Left renal cortex interstitium (tissue), 4 donors: ENCODE measurements around the gene MNT. TPM values are rescaled to one million over a fixed set of nuclear protein-coding genes. Genes with fewer than 3 reads are reported as not detected.

Experiments used
- DNase-seq, 4 donors: peaks; one replicate each; pipeline ENCODE4 v3.0.0-alpha.2; 2013; ENCODE audit warnings: low read depth in 4 of 4, low spot score in 2 of 4, missing footprints in 1 of 4
- polyA plus RNA-seq, 4 donors: library from polyadenylated mRNA; unstranded; fragments of 120-200 nt; gene quantifications; one replicate each; pipeline ENCODE4 v1.2.1, GENCODE V29; 2013; ENCODE audit not compliant: insufficient read length in 4 of 4

Gene MNT
- polyA plus RNA-seq, 4 donors, result 11.3 to 23.0 (median 17.4) TPM

DNA sequence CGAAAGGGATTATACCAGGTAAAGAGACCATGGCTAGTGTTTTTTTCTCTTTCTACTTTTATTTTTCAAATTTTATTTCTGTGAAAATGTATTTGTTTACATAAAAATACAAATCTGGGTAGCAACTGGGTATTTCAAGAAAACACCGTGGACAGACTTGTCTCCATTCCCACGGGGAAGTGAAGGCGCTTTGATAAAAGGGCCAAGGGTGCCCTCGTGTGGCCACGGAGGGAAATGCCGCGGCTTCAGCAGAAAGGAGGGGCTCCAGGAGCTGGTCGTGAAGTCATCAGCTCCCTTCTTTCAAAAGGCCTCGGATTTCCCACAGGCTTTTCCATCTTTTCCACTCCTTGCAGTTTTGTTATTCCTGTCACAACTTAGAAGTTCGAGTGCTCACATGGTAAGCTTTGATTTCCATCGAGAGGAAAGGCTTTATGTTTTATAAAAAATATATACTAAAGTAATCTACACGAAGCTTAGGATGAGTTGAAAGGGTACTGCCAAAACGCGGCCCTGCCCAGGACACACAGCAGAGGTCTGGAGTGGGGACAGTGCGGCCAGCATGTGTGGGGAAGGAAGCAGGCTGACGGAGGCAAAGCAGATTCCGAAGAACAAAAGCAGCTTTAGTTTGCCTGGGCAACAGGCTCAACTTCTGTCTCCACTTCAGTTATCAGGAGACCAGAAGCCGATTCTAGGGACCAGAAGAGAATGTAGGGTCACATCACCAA lies 15.3 kb upstream of the MNT start:
- peak in 1 of 4 donors; percentile 81 for DNase-seq

- DNase-seq, result no peak
These were observed 14.2 kb upstream of the MNT start for GRCh38 chr17:2415081-2415480.

DNA sequence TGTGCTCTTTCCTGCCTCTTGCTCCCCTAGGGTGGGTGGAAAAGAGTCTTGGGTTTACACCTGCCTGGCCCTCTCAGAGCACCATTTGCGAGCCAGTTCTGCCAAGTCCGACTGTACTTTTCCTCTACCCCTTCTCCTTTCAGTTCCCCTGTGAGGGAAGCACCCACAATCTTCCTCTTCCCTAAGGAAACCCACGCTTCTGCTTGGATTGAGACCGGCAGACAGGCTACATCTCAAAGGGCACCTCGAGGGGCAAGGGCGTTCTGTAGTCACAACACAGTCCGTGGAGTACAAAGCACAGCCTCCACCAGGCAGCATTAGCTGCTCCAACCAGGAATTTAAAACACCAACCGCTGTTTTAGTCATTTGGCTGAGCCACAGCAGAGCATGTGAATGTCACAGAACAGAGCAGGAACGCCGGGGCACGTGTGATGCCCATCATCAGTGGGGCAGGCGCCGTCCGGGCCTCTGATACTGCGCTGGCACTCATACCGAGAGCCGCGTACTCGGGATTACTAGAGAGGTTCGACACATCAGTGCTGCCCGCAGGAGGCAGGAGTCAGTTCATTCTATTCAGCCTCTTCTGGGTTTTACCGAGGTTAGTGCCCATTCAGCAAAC lies 13.7 kb upstream of the MNT start:
- no peak for DNase-seq

- DNase-seq, result no peak
These were observed 11.7 kb upstream of the MNT start for GRCh38 chr17:2412561-2413021.

DNA sequence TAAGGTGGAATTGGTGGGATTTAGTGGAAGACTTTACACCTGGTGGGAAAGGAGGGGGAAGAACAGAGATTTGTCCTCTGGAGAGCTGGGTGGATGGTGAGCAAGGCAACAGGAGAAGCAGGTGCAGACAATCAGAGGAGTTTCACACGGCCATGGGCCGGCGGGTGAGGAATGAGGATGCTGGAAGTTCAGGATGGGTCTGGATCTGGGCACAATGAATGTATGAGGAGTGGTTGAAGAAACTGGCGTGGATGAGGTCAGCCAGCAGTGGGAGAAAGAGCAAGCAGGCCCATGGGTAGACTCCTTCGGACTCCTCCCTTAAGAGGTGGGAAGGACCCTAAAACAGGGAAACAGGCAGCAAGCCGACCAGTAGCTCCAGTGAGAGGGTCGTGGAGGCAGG lies 10.1 kb upstream of the MNT start:
- no peak for DNase-seq

- no peak for DNase-seq
These were observed 6.3 kb upstream of the MNT start for GRCh38 chr17:2406903-2407790.

GRCh38 chr17:2406271-2406902 lies 5.5 kb upstream of the MNT start:
- DNase-seq, result no peak

GRCh38 chr17:2405247-2405926 lies 4.5 kb upstream of the MNT start:
- DNase-seq, result no peak

DNA sequence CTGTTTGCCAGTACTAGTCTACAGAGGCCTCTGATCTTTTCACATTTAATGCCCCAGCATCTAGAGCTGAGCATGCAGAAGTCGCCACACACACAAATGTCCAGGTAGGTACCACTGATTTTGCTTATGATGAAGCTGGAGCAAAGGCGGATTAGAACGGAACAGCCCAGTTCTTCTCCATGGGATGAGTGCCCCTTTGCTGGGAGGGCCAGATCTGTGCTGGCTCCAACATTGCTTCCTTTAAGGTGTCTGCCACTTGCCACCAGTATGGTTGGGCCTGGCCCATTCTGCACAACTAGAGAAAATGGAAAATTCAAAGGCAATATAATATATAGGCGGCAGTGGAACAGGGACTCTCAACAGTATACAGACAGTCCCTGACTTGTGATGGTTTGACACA lies 2.2 kb upstream of the MNT start:
- DNase-seq, result no peak

- no peak for DNase-seq
These were observed 1.7 kb upstream of the MNT start for GRCh38 chr17:2402544-2402943.

- DNase-seq, result peak; percentile 95 to 99 (median 98)
These were observed 764 bp upstream of the MNT start for GRCh38 chr17:2401426-2402221.

DNA sequence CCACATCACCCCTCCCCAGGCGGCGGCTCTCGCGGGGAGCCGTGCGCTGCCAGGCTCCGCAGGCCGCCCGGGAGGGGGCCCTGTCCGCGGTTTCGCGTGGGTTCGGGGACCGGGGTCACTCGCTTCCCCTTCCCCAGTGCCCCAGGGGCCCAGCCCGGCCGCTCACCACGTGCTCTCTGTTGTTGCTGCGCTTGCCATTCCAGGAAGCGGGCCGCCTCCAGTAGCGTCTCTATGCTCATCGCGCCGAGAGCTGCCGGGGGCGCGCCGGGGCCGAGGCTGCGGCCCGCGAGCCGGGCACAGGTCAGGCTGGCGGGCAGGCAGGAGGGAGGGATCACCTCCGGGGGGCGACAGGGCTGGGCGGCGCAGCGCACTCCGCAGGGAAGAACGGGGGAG lies 390 bp downstream of the MNT start:
- no peak for DNase-seq

- DNase-seq, result peak in 2 of 4 donors; percentile 91 to 93
These were observed 1.0 kb downstream of the MNT start for GRCh38 chr17:2399572-2400473.

DNA sequence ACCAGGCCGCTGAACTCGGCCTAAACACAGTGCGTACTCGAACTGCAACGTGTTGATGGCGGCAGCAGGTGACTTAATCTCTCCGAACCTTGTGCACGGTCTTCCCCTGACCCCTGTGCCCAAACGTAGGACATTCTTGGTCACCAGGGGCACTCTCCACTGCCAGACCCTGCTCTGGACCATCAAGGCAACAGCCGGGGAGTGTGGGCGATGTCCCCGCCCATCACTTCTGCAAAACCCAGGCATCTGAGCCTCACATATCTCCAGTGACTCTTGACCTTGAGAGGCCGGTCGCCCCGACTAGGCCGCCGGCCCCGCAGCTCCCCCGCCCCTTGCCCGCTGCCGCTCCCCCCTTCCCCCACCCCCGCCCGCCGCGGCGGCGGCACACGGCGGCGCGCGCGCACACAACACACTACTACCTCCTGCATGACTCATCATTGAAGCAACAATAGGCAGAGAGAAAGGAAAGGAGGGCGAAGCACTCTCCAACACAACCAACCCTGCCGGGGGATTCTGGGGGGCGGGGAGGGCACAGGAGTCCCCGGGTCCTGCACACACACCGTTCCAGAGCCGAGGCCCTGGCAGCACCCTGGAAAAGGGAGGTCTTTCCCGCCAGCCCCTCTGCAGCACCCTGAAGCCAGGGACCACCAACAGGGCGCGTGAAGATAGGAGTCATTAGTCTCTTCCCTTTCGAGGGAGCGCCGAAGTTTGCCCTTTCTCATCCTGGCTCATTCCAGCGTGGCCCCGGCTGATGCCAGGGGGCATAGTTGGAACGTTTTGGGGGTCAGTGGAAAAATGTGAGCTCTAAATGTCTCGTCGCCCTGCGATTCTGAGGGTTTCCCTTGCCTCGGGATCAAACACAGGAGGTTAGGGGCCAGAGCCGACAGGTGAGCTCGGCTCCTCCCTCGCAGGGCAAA lies 1.9 kb downstream of the MNT start:
- no peak for DNase-seq

- DNase-seq, result no peak
These were observed 2.7 kb downstream of the MNT start for GRCh38 chr17:2398182-2398581.

GRCh38 chr17:2397247-2398171 lies 3.4 kb downstream of the MNT start:
- no peak for DNase-seq
